ENCODE measurements around the gene TRPV5. TPM values are rescaled to one million over a fixed set of nuclear protein-coding genes. Genes with fewer than 3 reads are reported as not detected.

The TRPV5 gene
- total RNA-seq, 4 donors from 2014 or later: not detected

DNA sequence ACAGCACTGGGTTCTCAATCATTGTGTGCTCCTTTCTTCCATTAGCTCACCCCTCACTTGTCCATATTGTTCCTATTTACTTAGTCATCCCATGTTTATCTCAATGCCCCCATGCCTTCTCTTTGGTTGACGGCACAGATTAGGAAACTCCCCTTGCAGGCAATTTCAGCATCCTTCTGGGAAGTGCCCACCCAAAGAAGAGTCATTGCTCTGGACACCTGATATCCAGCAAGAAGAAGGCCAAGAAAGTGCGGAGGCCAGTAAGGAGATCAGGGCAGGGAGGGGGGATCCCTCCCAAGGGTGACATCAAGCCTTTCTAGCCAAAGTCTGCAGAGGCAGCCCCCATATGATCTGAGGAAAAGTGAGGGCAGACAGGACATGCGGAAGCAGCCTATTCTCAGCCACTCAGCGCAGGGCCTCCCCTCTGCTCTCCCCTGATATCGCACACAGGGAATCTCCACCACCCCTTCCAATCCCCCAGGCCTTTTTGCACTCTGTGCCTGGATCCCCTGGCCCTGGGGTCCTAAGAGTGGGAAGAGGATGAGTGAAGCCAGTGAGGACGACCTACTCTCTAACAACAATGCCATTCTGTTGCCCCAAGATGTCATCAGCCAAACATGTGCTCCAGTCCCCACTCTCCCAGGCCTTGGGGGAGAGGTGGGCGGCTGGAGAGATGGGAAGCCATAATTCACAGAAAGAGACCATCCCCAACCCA is 49.8 kb downstream of the TRPV5 start:
- Histone ChIP-seq H3K36me3 (no peaks in the 10 kb centered on the region), H3K4me1 (no peaks in the 10 kb centered on the region), H3K9me3 (no peaks in the 10 kb centered on the region), H3K27me3 (no peaks in the 10 kb centered on the region), H3K27ac (no peak overlapping the region), H3K4me3 (no peak overlapping the region)
- WGBS, 2 donors (ENCODE audit: low coverage in 1 of 2): 83 to 100% methylated on average over 1 to 7 of the region's 7 CpGs
- TF ChIP-seq, protein P1, sequence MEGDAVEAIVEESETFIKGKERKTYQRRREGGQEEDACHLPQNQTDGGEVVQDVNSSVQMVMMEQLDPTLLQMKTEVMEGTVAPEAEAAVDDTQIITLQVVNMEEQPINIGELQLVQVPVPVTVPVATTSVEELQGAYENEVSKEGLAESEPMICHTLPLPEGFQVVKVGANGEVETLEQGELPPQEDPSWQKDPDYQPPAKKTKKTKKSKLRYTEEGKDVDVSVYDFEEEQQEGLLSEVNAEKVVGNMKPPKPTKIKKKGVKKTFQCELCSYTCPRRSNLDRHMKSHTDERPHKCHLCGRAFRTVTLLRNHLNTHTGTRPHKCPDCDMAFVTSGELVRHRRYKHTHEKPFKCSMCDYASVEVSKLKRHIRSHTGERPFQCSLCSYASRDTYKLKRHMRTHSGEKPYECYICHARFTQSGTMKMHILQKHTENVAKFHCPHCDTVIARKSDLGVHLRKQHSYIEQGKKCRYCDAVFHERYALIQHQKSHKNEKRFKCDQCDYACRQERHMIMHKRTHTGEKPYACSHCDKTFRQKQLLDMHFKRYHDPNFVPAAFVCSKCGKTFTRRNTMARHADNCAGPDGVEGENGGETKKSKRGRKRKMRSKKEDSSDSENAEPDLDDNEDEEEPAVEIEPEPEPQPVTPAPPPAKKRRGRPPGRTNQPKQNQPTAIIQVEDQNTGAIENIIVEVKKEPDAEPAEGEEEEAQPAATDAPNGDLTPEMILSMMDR (IDR thresholded peaks at IDR 0.05): no peak
- in situ Hi-C loops (cut with MboI; ENCODE audit: low pct_ligation_motif_present in 1 of 4, low pct_unique_long_range_greater_than_20kb in 1 of 4, low sequenced_read_pairs in 3 of 4) (loop anchor here in 1 of 4 donors (25.0 kb wide), 1 partner anchor 329 kb away; the partner anchor contains the start of gene TAS2R40), intact Hi-C loops (cut with DNase I; ENCODE audit: low total_unique reads) (no loop called here)
- no peak for DNase-seq

DNA sequence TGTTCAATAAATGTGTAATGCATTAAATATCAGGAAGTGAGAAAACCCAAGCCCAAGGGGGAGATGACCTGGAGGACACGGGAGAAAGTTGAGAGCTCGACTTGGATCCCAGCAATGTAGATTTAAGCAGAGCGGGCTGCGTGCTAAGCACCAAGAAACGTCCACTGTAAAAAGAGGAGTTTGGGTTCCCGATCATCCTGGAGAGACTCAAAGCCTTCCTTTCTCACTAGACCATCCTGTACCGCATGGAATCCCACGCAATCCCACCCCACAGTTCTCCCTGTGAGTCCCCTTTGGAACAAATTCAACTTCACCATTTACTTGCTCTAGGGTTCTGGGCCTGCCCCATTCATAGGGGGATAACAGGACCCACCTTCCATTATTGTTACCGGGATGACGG is 50.4 kb downstream of the TRPV5 start:
- in situ Hi-C loops (cut with MboI; ENCODE audit: low pct_ligation_motif_present in 1 of 4, low pct_unique_long_range_greater_than_20kb in 1 of 4, low sequenced_read_pairs in 3 of 4): loop anchor here in 1 of 4 donors (25.0 kb wide), 1 partner anchor 329 kb away; the partner anchor contains the start of gene TAS2R40
- Histone ChIP-seq H3K27ac (no peak overlapping the region), H3K9me3 (no peaks in the 10 kb centered on the region), H3K4me3 (no peak overlapping the region), H3K4me1 (no peaks in the 10 kb centered on the region), H3K27me3 (no peaks in the 10 kb centered on the region), H3K36me3 (no peaks in the 10 kb centered on the region)
- DNase-seq: no peak
- WGBS, 2 donors (ENCODE audit: low coverage in 1 of 2): 92% methylated on average over 10 of the region's 10 CpGs; no CpG with 5 or more reads in 1 of the 2 donors
- intact Hi-C loops (cut with DNase I; ENCODE audit: low total_unique reads): no loop called here
- TF ChIP-seq EP300 (IDR thresholded peaks at IDR 0.05; ENCODE audit: low read depth): no peak
- TF ChIP-seq POLR2A (IDR thresholded peaks at IDR 0.05): no peak
- TF ChIP-seq POLR2AphosphoS5 (IDR thresholded peaks at IDR 0.05): no peak
- TF ChIP-seq, protein P1 (IDR thresholded peaks at IDR 0.05): no peak

DNA sequence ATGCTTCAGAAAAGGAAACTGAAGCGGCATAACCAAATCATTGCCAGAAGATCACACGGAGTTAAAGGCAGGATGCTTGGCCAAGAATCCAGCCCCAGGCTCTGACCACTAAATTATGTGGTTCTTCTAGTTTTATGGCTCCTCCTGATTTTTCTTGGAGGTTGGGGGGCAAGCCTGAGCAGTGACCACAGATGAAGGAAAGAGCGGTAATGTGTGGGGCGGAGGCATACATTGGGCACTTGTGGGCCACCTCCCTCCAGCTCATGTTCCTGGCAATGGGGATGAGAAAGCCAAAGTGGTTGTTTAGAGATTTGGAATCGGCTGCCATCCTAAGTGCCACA is 51.2 kb downstream of the TRPV5 start:
- Histone ChIP-seq H3K4me1 (no peaks in the 10 kb centered on the region), H3K4me3 (no peak overlapping the region), H3K27me3 (no peaks in the 10 kb centered on the region), H3K27ac (no peak overlapping the region), H3K36me3 (no peaks in the 10 kb centered on the region), H3K9me3 (no peaks in the 10 kb centered on the region)
- DNase-seq: no peak
- TF ChIP-seq POLR2A (IDR thresholded peaks at IDR 0.05) (no peak), EP300 (IDR thresholded peaks at IDR 0.05; ENCODE audit: low read depth) (no peak), POLR2AphosphoS5 (IDR thresholded peaks at IDR 0.05) (no peak)
- TF ChIP-seq, protein P1 (IDR thresholded peaks at IDR 0.05): no peak
- 78 to 100% methylated on average over 1 to 5 of the region's 5 CpGs for WGBS, 2 donors (ENCODE audit: low coverage in 1 of 2)
- in situ Hi-C loops (cut with MboI; ENCODE audit: low pct_ligation_motif_present in 1 of 4, low pct_unique_long_range_greater_than_20kb in 1 of 4, low sequenced_read_pairs in 3 of 4): loop anchor here in 1 of 4 donors (25.0 kb wide), 1 partner anchor 330 kb away; the partner anchor contains the start of gene TAS2R40
- intact Hi-C loops (cut with DNase I; ENCODE audit: low total_unique reads): no loop called here

DNA sequence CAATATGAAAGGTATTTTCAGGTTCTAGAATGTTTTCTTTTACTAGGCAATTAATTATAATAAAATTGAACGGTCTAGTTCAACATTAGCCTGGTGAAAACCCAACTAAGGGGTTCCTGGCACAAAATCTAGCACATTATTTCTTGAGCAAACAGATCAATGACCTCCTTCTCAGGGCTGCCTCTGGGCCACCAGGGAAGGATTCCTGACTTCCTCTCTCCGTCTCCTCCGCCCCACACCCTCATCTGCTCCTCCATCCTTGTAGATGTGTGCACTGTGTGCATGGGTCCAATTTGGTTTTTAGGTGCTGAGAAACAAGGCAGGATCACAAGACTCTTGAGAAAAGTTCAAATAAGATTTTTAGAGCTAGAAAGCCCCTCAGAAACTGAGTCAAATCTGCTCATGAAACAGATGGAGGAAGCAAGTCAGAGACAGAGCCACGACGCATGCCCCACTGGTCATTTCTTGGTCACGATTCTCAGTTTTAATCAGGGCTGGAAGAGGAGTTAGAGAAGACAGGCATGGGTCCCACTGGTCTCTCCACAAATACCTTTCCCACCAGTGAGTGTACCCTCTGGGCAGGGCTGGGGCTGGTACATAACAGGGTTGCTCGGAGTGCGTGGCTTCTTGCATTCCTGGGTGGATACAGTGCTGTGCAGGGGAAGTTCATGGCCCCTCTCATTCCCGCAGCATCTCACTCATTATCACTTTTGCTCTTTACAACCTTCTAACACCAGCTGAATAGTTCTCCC is 51.8 kb downstream of the TRPV5 start:
- intact Hi-C loops (cut with DNase I; ENCODE audit: low total_unique reads): no loop called here
- TF ChIP-seq EP300 (IDR thresholded peaks at IDR 0.05; ENCODE audit: low read depth): no peak
- no peak for TF ChIP-seq POLR2AphosphoS5 (IDR thresholded peaks at IDR 0.05)
- TF ChIP-seq, protein P1 (IDR thresholded peaks at IDR 0.05): no peak
- TF ChIP-seq POLR2A (IDR thresholded peaks at IDR 0.05): no peak
- DNase-seq: no peak
- no peaks in the 10 kb centered on the region for H3K36me3 ChIP-seq
- WGBS, 2 donors (ENCODE audit: low coverage in 1 of 2): 84 to 96% methylated on average over 4 to 9 of the region's 9 CpGs
- no peaks in the 10 kb centered on the region for H3K27me3 ChIP-seq
- H3K4me1 ChIP-seq: no peaks in the 10 kb centered on the region
- no peak overlapping the region for H3K27ac ChIP-seq
- no peaks in the 10 kb centered on the region for H3K9me3 ChIP-seq
- in situ Hi-C loops (cut with MboI; ENCODE audit: low pct_ligation_motif_present in 1 of 4, low pct_unique_long_range_greater_than_20kb in 1 of 4, low sequenced_read_pairs in 3 of 4): loop anchor here in 1 of 4 donors (25.0 kb wide), 1 partner anchor 331 kb away; the partner anchor contains the start of gene TAS2R40
- H3K4me3 ChIP-seq: no peak overlapping the region

Measured in transverse colon (tissue), 4 donors.